GM12892 (cell line): Measurements from ENCODE around the gene SUSD4.

Experiments
- POLR2AphosphoS5 ChIP-seq: IDR thresholded peaks from 2 replicates; pipeline ENCODE4 v1.6.1; 2011; ENCODE audit warnings: low read depth, low read length, control low read depth
- TAF1 ChIP-seq: IDR thresholded peaks from 2 replicates; pipeline ENCODE4 v1.6.1; 2011; ENCODE audit warnings: low read depth, mild to moderate bottlenecking, control low read depth, low read length, borderline replicate concordance

DNA sequence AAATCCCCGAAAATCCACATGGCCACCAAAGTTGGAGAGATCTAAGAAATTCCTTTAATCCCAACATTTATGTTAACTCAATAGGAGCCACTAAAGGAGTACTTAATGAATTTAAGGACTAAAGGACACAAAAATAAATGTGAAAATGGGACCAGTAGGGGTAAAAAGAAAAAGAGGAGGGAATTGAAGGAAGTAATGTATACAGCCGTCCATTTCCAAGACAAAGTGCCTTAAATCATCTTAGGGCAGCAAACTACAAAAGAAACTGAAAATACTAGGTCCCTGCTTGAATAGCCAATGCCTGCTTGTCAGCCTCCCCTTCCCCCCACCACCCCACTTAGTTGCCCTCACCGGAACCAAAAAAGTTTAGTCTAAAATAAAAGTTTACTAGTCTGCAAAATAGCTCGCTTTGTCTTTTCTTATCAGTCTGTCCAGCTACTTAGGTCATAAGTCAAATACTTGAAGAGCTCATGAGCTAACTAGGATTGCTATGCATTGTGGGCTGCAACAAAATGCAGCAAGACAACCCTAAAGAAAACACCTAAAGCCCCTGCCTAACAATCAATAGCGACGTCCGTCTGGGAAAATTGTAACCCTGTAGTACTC, 154.6 kb downstream of the SUSD4 start:
- no peak for TF ChIP-seq POLR2AphosphoS5
- TF ChIP-seq TAF1, result no peak
